Measurements from ENCODE around the gene SPOCK2.
"Not testable (repeated sequence)": the region's sequence is repeated elsewhere in the genome, so short reads cannot be mapped to it uniquely, and the experiment has no call there.

Gene SPOCK2, protein sequence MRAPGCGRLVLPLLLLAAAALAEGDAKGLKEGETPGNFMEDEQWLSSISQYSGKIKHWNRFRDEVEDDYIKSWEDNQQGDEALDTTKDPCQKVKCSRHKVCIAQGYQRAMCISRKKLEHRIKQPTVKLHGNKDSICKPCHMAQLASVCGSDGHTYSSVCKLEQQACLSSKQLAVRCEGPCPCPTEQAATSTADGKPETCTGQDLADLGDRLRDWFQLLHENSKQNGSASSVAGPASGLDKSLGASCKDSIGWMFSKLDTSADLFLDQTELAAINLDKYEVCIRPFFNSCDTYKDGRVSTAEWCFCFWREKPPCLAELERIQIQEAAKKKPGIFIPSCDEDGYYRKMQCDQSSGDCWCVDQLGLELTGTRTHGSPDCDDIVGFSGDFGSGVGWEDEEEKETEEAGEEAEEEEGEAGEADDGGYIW

DNA sequence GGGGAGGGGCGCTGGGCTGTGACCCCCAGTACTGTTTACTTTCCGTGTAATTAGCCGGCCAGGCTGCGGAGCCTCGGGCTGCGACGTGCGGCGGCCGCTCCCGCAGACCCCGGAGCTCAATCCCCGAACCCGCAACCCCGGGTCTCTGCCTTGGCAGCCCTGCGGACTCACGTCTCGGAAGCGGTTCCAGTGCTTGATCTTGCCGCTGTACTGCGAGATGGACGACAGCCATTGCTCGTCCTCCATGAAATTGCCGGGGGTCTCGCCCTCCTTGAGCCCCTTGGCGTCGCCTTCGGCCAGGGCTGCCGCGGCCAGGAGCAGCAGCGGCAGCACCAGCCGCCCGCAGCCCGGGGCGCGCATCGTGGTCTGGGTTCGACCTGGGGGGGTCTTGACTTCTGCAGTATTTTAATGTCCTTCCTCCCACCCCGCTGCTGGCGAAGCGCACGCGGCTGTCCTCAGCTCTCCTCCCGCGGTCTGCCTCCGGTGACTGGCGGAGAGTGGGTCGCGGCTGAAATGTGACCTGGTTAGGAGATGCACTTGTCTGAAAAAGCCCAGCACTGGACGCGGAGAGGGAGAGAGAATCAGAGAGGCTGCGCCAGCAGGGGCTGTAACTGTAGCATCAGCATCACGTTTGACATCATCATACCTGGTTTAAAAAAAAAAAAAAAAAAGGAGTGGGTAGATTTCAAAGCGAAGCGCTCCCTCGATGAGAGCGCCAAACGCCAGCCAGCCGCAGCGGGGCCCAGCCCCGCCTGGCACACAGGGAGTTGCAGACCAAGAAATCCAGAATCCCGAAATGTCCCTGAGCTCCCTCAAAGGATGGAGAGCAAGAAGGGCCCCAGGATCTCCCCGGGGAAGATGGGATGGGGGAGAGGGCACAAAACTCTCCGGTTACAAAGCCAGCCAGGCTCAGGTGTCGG is at the start of gene SPOCK2:
Gene SPOCK2, minus strand, starts transcription at position 583 of the 920 bp plus-strand sequence. Its CDS starts 223 bp downstream, at position 360.
- DNase-seq (ENCODE audit: low read depth in 2 of 2), result peak in 1 of 2 experiments; percentile 46

DNA sequence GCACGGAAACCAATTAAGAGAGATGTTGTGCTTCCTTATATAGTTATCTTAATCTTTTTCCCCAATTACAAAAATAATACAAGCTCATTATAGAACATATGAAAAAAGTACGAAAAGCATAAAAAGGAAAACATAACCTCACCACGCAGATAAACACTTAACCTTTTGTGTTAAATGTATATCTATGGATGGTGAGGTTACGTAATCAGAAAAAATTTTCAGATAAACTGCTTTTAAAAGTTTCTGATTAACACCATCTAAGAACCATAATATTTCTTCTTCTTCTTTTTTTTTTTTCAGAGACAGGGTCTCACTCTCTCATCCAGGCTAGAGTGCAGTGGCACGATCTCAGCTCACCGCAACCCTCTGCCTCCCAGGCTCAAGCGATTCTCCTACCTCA is 49.2 kb upstream of the SPOCK2 start:
- DNase-seq (ENCODE audit: low read depth in 2 of 2), result no peak

DNA sequence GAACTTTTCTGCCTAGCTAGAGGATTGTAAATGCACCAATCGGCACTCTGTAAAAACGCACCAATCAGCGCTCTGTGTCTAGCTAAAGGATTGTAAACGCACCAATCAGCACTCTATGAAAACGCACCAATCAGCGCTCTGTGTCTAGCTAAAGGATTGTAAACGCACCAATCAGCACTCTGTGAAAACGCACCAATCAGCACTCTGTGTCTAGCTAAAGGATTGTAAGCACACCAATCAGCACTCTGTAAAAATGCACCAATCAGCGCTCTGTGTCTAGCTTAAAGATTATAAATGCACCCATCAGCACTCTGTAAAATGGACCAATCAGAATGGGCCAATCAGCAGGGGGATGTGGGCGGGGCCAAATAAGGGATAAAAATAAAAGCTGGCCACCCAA is 47.9 kb upstream of the SPOCK2 start:
- DNase-seq (ENCODE audit: low read depth in 2 of 2), result not testable (repeated sequence)

DNA sequence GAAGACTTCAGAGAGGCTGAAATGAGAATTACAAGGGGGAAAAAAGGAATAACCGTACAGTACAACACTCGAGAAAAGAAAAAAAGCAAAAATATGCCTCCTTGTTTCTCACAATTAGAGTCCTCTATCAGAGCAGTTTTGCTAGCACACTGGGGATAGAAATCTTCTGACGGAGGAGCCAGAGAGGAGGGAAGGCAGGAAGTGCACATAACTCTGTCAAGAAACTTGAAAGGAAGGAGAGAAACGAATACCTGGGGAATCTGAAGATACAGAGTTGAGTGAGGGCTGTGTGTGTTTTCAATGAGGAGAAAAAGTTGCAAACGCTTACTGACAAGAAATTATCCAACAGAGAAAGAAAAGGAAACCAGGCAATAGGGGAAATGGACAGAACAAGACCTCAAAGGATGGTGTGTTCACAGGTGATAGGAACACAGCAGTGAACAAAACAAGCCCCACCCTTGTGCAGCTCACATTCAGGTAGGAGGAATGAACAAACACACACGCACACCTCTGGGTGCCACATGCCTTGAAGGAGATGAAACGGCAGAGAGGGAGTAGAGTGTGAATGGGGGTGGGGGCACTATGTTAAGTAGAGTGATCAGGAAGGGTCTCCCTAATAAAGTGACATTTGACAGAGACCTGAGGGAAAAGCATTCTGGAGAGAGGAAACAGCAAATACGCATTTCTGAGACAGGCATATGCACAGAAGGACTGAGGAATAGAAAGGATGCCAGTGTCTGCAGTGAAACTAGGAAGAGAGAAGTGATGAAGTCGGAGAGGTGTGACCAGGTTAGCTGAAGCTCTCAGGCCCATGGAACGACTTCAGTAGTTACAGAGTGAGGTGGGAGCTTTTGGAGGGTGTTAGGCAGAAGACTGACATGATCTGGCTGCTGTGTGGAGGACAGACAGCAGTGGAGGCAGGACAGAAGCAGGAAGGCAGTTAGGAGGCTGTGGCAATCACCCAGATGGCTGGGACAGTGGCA is 46.7 kb upstream of the SPOCK2 start:
- DNase-seq (ENCODE audit: low read depth in 2 of 2), result no peak

DNA sequence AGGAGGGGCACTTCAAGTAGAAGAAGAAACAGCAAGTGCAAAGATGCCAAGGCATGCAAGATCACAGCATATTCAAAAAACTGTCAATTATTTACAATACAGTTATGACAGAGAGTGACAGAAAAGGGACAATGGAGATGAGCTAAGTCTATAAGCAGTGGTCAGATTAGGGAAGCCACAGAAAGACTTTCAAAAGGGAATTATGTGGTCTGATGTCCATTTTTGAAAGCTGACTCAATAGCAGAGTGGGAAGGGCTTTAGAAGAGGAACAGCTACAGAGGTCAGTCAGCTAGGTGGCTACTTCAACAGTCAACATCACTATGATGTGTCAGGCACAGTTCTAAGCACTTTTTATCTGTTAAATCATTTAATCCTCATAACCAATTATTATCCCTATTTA is 45.2 kb upstream of the SPOCK2 start:
- no peak for DNase-seq (ENCODE audit: low read depth in 2 of 2)

DNA sequence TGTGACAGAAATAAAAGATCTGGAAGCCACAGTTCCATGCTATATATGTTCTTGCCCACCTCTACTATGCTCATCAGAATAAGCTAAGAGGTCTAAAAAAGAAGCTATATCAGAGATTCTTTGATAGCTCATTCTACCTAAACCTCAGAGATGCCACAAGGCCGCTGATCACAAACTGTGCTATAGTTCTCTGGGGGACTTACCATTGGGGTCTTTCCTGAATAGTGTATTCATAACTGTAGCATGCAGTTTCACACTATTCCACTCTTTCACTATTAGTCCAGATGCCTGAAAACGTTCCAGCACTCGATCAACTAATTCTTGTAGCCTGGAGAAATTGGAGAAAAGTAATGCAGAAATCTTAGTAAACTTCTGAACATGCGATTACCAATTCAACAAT is 44.5 kb upstream of the SPOCK2 start:
- no peak for DNase-seq (ENCODE audit: low read depth in 2 of 2)

DNA sequence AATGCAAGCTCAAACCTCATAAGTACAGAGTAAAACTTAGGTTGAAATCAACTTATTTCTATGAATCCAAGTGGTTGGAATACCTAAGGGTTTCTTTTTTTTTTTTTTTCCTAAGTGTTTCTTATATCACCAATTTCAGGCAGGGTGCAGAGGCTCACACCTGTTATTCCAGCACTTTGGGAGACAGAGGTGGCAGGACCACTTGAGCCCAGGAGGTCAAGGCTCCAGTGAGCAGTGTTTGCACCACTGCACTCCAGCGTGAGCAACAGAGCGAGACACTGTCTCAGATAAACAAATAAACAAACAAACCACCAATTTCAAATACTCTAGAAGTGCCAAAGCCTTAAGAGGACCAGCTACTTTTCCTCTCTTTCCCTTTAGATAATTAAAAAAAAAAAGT is 39.2 kb upstream of the SPOCK2 start:
- DNase-seq (ENCODE audit: low read depth in 2 of 2), result no peak

DNA sequence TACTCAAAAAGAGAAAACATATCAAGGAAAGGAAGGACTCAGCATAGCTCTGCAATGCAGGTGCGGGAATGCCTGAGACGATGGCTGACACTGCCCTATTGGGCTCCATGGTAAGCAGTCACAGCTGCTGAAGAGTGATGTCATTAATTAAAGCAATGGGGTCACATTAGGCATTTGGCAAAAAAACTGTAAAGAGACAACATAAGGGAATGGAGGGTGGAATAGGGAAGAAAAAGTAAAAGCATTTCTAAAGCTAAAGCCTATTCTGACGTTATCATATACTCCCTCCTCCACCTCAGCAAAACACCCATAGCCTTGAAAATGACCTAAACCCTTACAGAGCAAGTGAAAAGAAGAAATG is 38.5 kb upstream of the SPOCK2 start:
- DNase-seq (ENCODE audit: low read depth in 2 of 2), result no peak

DNA sequence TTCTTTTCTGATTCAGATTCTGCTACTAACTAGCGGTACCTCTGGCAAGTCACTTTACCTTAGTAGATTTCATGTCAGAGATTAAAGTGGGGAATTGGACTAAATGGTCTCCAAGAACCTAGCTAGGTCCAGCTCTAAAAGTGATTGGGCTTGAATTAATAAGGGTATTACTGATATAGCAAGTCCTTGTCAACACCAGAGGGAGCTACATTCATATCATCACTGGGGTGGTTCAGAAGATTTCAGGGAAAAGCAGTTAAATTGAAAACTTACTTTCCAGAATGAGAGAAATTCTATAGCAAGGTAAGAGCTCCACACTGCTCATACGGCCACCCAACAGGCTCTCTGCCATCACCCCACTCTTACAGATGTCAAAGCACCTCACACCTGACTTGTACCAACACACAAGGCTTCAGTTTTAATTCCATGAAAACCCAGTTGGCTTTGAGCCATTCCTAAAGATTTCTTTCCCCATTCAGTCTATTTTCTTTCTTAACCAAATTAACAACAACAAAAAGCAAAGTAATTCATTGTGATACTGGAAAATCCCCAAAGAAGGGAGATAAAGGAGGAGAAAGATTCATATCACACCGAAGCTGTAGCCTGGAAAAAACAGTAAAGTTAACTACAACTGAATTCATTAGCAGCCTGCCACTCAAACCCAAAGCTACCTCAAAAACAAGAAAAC is 38.0 kb upstream of the SPOCK2 start:
- no peak for DNase-seq (ENCODE audit: low read depth in 2 of 2)

DNA sequence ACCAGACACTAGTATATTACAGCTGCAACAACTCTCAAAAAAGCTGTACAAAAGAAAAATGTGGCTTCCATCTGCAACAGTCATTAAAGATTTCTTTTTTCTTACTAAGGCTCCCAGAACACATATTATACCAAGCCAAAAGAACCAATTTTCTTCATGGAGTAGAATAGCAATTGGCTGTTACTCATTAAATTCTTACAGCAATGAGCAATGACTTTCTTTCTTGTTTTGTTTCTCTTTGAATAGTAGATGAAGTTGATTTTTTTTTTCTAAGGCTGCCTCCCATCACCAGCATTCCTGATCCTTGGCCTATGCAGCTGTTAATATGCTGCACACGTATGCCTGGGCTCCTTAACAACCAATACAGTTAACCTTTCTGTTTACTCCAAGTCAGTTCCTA is 36.6 kb upstream of the SPOCK2 start:
- DNase-seq (ENCODE audit: low read depth in 2 of 2), result no peak

DNA sequence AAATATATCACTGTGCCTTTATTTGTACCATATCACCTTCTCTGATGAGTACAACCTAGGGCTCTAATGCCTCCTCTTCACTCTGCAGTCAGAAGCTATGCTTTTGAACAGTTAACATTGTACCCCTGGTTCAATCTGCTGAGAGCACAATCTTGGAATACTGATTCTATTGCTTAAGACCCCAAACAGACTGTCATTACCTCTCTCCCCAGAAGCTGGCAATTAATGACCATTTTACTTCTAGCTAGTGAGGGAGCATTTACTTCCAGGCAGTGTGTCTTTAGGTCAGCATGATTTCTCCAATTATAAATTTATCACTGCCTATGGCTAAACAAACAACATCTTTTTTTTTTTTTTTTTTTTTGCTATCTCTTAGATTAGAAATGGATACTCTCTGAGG is 36.0 kb upstream of the SPOCK2 start:
- DNase-seq (ENCODE audit: low read depth in 2 of 2), result no peak

DNA sequence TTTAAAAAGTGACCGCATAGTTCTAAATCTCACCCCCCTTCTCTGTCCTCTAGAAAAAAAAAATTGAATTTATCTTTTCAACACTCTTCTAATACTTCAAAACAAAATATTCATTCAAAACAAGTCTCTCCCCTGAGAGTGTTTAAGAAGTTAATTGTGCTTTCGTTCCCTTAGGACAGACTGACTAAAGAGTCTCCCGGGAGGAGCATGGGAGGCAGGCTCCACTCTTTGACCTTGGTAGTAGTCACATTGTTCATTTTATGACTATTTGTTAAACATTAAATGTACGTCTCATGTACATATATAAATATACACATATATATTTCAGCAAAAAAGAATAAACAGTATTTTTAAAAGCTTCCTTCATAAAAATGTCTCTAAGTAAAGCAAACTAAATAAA is 35.3 kb upstream of the SPOCK2 start:
- no peak for DNase-seq (ENCODE audit: low read depth in 2 of 2)

DNA sequence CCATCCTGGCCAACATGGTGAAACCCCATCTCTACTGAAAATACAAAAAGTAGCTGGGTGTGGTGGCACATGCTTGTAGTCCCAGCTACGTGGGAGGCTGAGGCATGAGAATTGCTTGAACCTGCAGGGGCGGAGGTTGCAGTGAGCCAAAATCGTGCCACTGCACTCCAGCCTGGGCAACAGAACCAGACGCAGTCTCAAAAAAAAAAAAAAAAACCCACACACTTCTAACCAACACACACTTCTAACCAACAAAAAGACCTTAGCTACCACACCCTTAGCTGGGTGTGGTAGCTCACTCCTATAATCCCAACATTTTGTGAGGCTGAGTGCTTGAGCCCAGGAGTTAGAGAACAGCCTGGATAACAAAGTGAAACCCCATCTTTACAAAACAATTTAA is 33.9 kb upstream of the SPOCK2 start:
- no peak for DNase-seq (ENCODE audit: low read depth in 2 of 2)

DNA sequence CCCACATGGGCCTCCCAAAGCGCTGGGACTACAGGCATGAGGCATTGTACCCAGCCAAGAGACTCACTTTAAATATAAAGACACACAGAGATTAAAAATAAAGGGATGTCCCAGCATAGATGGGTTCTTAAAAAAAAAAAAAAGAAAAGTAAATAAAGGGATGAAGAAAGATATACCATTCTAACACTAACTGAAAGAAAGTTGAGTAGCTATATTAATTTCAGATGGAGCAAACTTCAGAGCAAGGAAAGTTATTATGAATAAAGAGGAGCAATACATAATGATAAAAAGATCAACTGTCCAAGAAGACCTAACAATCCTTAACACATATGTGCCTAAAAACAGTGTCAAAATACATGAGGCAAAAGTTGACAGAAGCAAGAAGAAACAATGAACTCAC is 33.0 kb upstream of the SPOCK2 start:
- no peak for DNase-seq (ENCODE audit: low read depth in 2 of 2)

DNA sequence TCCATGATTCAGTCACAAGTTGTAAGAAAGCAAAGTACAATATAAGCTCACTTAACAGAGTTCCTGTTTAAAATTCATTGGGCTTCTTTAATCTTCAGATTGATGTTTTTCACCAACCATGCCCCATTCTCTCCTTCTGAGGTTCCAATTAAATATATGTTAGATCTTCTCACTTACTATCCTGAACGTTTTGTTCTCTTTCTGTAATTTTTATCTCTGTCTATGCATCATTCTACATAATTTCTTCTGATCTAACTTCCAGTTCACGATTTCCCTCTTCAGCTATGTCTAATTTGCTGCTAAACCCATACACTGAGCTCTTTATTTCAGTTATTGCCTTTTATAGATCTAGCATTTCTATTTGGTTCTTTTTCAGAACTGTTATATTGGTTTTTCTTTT is 28.0 kb upstream of the SPOCK2 start:
- DNase-seq (ENCODE audit: low read depth in 2 of 2), result no peak

DNA sequence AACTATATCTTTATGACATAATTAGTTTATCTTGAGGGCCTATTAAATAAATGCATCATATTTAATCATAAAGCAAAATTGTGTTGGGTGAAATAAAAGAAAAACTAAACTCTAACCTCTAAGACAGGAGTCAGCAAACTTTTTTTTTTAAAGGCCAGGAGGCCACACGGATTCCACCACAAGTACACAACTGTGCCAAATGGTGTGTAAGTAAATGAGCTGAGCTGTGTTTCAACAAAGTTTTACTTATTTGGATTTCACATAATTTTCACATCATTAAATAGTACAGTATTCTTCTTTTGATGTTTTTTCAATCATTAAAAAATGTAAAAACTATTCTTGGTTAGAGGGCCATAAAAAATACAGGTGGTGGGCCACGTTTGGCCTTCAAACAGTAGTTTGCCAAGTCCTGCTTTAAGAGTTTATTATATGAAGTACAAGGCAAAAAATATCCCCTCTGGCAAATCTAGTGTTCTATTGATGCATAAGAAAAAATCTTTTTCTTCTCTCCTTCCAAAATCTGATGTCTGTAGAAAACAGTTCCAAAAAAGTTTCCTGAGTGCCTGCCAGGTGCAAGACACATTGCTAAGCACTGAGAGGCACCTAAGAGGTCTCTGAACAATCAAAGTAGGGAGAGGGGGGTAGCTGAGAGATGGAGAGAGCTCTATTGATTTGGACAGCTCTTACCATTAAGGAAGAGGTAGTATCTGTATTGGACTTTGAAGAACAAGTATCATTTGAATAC is 26.5 kb upstream of the SPOCK2 start:
- no peak for DNase-seq (ENCODE audit: low read depth in 2 of 2)

DNA sequence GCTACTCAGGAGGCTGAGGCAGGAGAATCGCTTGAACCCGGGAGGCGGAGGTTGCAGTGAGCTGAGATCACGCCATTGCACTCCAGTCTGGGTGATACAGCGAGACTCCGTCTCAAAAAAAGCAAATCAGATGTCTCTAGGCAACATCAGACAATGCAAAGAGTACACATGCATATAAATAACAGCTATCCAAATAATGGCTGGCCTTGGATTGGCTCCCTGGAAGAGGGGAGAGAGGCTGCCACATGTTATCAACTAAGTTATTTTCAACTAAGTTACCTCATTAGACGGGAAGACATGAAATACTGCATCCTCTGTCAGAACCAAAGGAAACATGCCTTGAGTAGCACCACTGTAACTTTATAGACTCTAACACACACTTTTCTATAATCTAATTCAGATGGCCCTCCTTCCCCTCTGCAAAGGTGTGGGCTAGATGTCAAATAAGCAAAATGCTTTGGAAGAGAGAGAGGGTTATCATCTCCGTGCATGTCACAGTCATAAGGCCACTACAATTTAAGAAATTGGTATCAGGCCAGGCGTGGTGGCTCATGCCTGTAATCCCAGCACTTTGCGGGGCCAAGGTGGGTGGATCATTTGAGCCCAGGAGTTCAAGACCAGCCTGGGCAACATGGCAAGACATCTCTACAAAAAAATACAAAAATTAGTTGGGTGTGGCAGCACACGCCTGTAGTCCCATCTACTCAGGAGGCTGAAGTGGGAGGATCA is 22.5 kb upstream of the SPOCK2 start:
- no peak for DNase-seq (ENCODE audit: low read depth in 2 of 2)

DNA sequence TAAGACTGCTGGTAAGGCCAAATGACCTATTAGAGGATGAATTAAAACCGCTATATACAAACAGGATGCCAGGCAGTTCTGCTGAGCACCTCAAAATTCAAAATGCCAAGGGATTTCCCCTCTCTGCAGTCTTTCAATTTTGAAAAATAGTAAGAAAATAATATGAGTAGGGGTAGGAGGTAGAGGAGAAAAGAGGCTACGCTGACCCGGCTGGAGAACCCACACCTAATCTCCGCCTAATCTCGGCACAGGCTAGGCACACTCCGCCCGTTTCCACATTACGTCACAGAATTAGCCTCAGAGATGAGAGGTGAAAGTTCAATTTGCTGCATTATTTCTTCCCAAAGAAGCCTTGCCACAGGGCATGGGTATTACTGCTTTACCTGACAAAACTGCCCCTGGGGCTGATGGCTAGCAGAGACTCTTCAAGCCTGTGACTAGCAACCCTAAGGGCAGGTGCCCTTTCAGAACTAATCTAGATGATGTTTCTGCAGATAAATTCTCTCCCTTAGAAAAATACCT is 21.3 kb upstream of the SPOCK2 start:
- DNase-seq (ENCODE audit: low read depth in 2 of 2), result no peak

DNA sequence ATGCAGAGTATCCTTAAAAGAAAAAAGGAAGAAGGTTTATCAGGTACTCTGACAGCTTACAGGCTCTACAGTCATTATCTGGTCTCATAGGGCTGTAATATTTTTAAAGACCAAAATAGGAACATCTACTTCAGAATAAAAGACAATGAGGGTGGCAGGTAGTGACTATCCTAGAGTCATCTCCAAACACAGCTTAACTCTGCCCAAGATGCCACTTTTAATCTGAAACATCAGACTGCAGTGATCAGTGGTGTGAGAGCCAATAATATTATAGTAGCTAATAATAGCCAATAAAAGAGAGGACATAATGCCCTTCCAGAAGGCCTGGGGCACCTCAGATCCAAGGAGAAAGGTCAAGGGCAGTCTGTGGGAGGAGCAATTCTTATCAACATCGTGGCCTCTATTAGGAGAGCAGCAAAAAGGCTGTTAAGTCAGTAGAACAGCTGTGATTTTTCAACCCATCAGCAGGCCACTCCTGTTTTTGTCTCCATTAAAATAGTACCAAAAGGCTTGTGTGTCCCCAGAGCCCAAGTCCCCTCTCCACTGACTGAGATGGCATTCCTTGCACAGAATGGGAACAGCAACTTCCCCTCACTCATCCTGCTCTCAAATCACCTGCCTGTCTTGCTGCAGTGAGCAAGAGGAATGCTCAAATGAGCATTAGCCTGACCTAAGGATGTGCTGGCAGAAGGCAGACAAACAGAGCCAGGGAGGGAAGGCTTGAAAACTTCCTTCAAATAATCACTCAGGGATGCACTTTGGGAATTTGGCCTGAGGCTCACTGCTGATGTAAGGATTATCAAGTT is 20.7 kb upstream of the SPOCK2 start:
- no peak for DNase-seq (ENCODE audit: low read depth in 2 of 2)
